GM12878 (cell line): Measurements from ENCODE around the gene STXBP1. TPM values are rescaled to one million over a fixed set of nuclear protein-coding genes. Genes with fewer than 3 reads are reported as not detected.

ENCODE experiments used
- CEBPB ChIP-seq, 2 experiments: fragments of 150-350 bp in 1 of 2; IDR thresholded peaks; 2 replicates each; pipeline ENCODE4 v1.6.1; 2012 to 2014; ENCODE audit warnings: low read depth in 2 of 2, low read length in 2 of 2, borderline replicate concordance in 1 of 2, inconsistent platforms in 1 of 2
- FOXK2 ChIP-seq: fragments of 450-650 bp; IDR thresholded peaks from 2 replicates; pipeline ENCODE4 v1.6.1; 2017; ENCODE audit warnings: mild to moderate bottlenecking, moderate library complexity
- IKZF1 ChIP-seq: fragments of 450-650 bp; conservative IDR thresholded peaks from 2 replicates; pipeline ENCODE4 v1.6.1; 2017; ENCODE audit warnings: antibody characterized with exemption, mild to moderate bottlenecking
- ZBTB33 ChIP-seq: fragments of 450-650 bp; IDR thresholded peaks from 2 replicates; pipeline ENCODE4 v1.6.1; 2017; ENCODE audit warnings: mild to moderate bottlenecking
- ZNF687 ChIP-seq: fragments of 450-650 bp; IDR thresholded peaks from 2 replicates; pipeline ENCODE4 v1.6.1; 2017; ENCODE audit warnings: mild to moderate bottlenecking, moderate library complexity
- polyA plus RNA-seq, 11 experiments: library from polyadenylated mRNA; depleted of rRNA in 4 of 11; unstranded in 6 of 11; stranded (reverse) in 5 of 11; fragments of >200 nt; fragmentation: Nextera tagmentation in 4 of 11; fragmentation: Illumina TruSeq in 1 of 11; extraction: Ambion mirVana in 4 of 11; extraction: Trizol in 1 of 11; gene quantifications; 1 replicate in 1 of 11; 2 replicates in 10 of 11; pipeline versions ENCODE4 v1.2.1 to v1.2.3, GENCODE V29; 2011 to 2016; ENCODE audit warnings: inconsistent platforms in 2 of 11, missing spikeins in 2 of 11, low read depth in 1 of 11
- total RNA-seq, 4 experiments: library from RNA; depleted of rRNA in 3 of 4; stranded (reverse); fragments of >200 nt in 3 of 4; fragmentation: Illumina TruSeq in 1 of 4; extraction: Trizol in 1 of 4; gene quantifications; 2 replicates each; pipeline versions ENCODE4 v1.2.1 to v1.2.3, GENCODE V29; 2013 to 2021

The STXBP1 gene
- total and polyA plus RNA-seq, 10 of the 15 experiments (the other 5 are each of a cell fraction or from before 2014, with no cell fraction given) = 0.08 to 0.85 (median 0.31) TPM; not detected in 3

DNA sequence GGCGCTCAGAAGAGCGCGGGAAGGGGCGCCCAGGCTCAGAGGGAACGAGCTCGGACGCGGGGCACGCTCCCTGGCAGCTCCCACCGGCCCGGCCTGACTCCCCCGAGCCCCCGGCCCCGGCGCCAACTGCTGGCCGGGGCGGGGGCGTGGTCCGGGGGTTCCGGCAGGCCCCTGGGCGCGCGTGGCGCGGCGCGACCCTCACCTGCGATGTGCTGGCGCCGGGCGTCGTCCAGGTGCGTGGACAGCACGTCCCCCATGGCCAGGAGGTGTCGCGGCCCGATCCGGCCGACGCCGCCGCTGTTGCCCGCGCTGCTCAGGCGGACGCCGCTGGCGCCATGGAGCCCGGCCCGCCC, 43.5 kb upstream of the STXBP1 start (continued):
- TF ChIP-seq ZNF687 (peak; percentile 31), CEBPB (IDR thresholded peaks at IDR 0.05; ENCODE audit: borderline replicate concordance in 1 of 2, low read depth in 2 of 2, low read length in 2 of 2) (no peak), FOXK2 (no peak), ZBTB33 (no peak), IKZF1 (peak; percentile 44)
